ENCODE data around the gene FTL.
A peak's percentile ranks its signal among the peaks of the same experiment; 100 is the strongest.

The FTL gene

DNA sequence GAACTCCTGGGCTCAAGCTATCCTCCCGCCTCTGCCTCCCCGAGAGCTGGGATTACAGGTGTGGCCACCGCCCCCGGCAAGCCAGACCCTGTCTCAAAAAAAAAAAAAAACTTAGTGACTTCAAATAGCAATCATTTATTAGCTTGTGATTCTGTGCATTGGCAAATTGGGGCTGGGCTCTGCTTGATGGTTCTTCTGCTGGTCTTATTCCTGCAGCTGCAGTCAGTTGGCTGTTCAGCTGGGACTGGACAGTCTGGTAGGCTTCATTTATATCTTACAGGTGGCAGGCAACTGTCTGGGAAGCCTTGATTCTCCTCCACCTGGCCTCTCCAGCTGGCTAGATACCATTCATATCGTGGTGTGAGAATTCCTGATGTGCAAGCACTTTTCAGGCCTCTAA is 24.2 kb upstream of the FTL start:
- in situ Hi-C loops (cut with HindIII; ENCODE audit: low pct_ligation_motif_present, low pct_unique_long_range_greater_than_20kb, low sequenced_read_pairs) = no loop called here
- DNase-seq = no peak

DNA sequence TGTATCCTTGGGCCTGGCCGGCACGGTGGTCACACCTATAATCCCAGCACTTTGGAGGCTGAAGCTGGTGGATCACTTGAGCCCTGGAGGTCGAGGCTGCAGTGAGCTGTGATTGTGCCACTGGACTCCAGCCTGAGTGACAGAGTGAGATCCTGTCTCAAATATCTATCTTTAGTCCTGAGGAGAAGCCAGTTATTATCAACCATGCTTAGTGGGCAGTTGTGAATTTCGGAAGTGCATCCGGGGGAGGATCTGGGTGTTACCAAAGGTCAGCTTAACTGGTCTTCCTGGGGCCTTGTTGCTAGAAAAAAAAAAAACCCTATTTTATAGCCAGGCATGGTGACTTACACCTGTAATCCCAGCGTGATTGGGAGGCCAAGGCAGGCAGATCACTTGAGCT is 22.0 kb upstream of the FTL start:
- in situ Hi-C loops (cut with HindIII; ENCODE audit: low pct_ligation_motif_present, low pct_unique_long_range_greater_than_20kb, low sequenced_read_pairs) = no loop called here
- no peak for DNase-seq

GRCh38 chr19:48945415-48945814 is 19.7 kb upstream of the FTL start:
- in situ Hi-C loops (cut with HindIII; ENCODE audit: low pct_ligation_motif_present, low pct_unique_long_range_greater_than_20kb, low sequenced_read_pairs) = no loop called here
- DNase-seq = no peak

DNA sequence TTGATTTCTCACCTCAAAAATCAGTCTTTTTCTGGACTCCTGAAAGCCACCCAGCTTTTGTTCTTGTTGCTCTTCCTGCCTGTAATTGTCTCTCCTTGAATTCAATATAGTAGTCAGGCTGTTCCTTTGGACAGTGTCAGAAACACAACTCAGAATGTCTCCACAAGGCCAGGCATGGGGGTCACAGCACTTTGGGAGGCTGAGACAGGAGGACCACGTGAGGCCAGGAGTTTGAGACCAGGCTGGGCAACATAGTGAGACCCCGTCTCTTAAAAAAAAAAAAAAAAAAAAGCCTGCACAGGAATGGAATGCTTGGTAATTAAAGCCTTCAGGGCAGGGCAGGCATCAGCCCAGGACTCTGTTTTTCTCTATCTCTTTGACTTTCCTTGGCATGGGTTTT is 19.3 kb upstream of the FTL start:
- in situ Hi-C loops (cut with HindIII; ENCODE audit: low pct_ligation_motif_present, low pct_unique_long_range_greater_than_20kb, low sequenced_read_pairs) = no loop called here
- DNase-seq = no peak

DNA sequence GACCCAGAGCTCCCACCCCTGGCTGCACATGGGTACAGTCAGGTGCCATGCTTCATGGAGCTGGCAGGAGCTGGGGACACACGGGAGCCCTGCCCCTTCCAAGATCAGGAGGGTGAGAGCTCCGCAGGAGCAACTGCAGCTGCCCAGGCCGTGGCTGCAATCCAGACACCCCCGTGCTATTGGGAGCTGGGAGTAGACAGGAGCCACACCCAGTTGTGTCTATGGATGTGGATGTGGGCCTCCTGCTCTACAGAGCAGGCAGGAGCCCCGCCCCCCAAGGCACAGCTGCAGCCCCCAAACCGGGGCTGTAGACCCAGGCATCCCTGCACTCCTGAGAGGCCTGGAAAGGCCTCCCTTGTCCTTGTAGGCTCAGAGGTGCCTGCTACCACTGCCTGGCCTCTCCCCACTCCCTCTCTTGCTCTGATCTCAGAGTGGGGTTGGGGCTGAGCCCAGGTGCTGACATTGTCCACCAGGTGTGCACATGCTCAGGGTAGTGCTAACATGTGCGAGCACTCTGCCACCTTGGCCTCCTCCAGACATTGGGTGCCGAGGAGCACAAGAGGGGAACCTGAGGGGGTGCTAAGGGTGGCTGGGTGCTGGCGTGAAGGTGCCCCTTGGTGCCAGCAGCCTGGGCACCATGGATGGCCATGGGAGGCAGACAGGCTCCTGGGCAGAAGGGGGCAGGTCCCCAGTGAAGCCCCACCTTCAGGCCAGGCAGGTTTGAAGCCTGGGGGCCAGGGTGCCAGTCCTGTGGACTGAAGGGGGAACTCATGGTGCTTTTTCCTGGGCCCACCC is 18.4 kb upstream of the FTL start:
- in situ Hi-C loops (cut with HindIII; ENCODE audit: low pct_ligation_motif_present, low pct_unique_long_range_greater_than_20kb, low sequenced_read_pairs) = no loop called here
- no peak for DNase-seq

DNA sequence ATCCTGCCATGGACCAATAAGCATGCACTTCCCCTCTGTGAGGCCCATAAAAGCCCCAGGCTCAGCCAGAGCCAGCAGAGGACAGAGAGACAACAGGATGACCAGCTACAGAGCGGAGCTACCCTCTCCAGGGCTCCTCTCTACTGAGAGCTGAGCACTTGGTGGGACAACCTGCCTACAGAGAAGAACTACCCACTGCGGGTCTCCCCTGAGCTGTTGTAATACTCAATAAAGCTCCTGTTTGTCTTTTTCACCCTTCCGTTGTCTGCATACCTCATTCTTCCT is 17.9 kb upstream of the FTL start:
- no peak for DNase-seq
- in situ Hi-C loops (cut with HindIII; ENCODE audit: low pct_ligation_motif_present, low pct_unique_long_range_greater_than_20kb, low sequenced_read_pairs) = no loop called here

DNA sequence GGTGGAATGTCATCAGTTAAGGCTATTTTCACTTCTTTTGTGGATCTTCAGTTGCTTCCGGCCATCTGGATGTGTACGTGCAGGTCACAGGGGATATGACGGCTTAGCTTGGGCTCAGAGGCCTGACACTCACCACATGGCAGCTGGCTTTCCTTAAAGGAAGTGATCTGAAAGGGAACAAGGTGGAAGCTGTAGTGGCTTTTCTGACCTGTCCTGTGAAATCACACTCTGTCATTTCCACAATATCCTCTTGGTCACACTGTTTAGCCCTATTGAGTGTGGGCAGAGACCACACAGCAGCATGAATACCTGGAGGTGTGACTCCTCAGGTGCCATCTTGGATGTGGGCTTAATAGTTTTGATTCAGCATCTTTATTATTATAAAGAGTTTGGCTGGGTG is 14.9 kb upstream of the FTL start:
- in situ Hi-C loops (cut with HindIII; ENCODE audit: low pct_ligation_motif_present, low pct_unique_long_range_greater_than_20kb, low sequenced_read_pairs) = no loop called here
- DNase-seq = no peak

- in situ Hi-C loops (cut with HindIII; ENCODE audit: low pct_ligation_motif_present, low pct_unique_long_range_greater_than_20kb, low sequenced_read_pairs) = no loop called here
- no peak for DNase-seq
These were observed 14.1 kb upstream of the FTL start for GRCh38 chr19:48950830-48951519.

DNA sequence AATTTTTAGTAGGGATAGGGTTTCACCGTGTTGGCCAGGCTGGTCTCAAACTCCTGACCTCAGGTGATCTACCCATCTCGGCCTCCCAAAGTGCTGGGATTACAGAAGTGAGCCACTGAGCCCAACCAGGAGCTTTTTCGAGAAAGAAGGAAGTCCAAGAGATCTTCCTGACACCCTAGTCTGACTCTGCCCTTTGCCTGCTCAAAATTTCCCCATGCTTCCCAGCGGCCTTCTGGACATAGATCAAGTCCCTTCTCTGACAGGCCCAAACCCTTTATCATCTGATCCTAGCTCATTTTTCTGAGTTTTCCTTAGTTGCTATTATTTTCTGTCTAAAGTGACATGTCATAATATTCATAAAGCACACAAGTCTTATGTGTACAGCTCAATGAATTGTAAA is 12.0 kb upstream of the FTL start:
- in situ Hi-C loops (cut with HindIII; ENCODE audit: low pct_ligation_motif_present, low pct_unique_long_range_greater_than_20kb, low sequenced_read_pairs) = no loop called here

DNA sequence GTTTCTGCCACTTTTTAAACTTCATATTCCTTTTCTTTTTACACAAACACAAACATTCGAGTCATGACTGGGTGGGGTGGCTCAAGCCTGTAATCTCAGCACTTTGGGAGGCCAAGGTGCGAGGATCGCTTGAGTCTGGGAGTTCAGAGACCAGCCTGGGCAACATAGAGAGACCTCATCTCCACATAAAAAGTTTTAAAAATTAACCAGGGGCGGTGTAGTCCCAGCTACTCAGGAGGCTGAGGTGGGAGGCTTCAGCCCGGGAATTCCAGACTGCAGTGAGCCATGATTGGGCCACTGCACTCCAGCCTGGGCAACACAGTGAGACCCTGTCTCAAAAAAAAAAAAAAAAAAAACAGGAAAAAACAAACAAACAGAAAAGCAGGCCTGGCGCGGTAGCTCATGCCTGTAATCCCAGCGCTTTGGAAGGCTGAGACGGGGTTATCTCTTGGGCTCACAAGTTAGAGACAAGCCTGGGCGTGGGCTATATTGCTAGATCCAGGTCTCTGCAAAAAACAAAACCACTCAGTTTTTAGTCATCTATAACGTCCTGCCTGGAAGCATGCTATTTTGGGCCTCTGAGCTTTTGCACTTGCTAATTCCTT is 11.0 kb upstream of the FTL start:
- no peak for DNase-seq
- in situ Hi-C loops (cut with HindIII; ENCODE audit: low pct_ligation_motif_present, low pct_unique_long_range_greater_than_20kb, low sequenced_read_pairs) = no loop called here

More for the DNA sequence above, 12.0 kb upstream of the FTL start:
- DNase-seq = no peak

GRCh38 chr19:48954595-48955307 is 10.4 kb upstream of the FTL start, which contains the start of gene BAX:
Gene BAX (plus strand): TSS chr19:48954875. CDS start chr19:48954929, 54 bp downstream.
- in situ Hi-C loops (cut with HindIII; ENCODE audit: low pct_ligation_motif_present, low pct_unique_long_range_greater_than_20kb, low sequenced_read_pairs) = no loop called here

DNA sequence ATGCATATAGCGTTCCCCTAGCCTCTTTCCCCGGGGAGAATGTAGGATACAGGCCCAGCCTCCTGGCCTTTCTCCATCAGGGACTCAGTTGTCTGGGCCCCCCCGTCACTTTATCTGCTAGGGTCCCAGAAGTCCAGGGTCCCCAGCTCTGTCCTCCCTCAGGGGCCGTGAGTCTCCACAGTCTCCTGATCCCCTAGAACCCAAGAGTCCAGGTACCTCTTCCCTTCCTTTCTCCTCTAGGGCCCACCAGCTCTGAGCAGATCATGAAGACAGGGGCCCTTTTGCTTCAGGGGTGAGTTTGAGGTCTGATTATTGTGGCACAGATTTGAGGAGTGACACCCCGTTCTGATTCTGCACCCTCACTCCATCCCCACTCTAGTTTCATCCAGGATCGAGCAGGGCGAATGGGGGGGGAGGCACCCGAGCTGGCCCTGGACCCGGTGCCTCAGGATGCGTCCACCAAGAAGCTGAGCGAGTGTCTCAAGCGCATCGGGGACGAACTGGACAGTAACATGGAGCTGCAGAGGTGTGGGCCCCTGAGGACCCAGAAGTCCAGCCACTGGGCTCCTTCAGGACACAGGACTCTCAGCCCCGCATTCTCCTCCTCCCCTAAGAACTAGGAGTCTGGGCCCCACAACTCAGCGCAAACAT is 9.7 kb upstream of the FTL start:
- in situ Hi-C loops (cut with HindIII; ENCODE audit: low pct_ligation_motif_present, low pct_unique_long_range_greater_than_20kb, low sequenced_read_pairs) = no loop called here
- DNase-seq = no peak

More at GRCh38 chr19:48954595-48955307, 10.4 kb upstream of the FTL start, which contains the start of gene BAX:
- DNase-seq = peak; percentile 94

- no peak for DNase-seq
- in situ Hi-C loops (cut with HindIII; ENCODE audit: low pct_ligation_motif_present, low pct_unique_long_range_greater_than_20kb, low sequenced_read_pairs) = no loop called here
These were observed 7.1 kb upstream of the FTL start for GRCh38 chr19:48958006-48958405.

GRCh38 chr19:48959341-48960239 is 5.5 kb upstream of the FTL start:
- in situ Hi-C loops (cut with HindIII; ENCODE audit: low pct_ligation_motif_present, low pct_unique_long_range_greater_than_20kb, low sequenced_read_pairs) = no loop called here

GRCh38 chr19:48961051-48961649 is 4.0 kb upstream of the FTL start:
- DNase-seq = no peak
- in situ Hi-C loops (cut with HindIII; ENCODE audit: low pct_ligation_motif_present, low pct_unique_long_range_greater_than_20kb, low sequenced_read_pairs) = no loop called here

More at GRCh38 chr19:48959341-48960239, 5.5 kb upstream of the FTL start:
- DNase-seq = no peak

DNA sequence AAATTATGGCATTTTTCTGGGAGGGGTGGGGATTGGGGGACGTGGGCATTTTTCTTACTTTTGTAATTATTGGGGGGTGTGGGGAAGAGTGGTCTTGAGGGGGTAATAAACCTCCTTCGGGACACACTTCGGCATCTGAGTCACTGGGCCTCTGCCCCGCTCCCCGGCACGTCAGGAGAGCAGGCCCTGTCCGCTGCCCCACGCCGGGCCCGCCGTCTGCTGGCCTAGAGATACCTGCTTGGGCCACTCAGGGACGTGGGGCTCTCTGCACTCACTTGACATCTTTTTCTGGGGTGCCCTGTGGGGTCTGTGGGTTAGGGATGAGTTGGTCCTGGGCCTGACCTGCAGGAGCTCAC is 3.5 kb upstream of the FTL start:
- in situ Hi-C loops (cut with HindIII; ENCODE audit: low pct_ligation_motif_present, low pct_unique_long_range_greater_than_20kb, low sequenced_read_pairs) = no loop called here
- DNase-seq = no peak

DNA sequence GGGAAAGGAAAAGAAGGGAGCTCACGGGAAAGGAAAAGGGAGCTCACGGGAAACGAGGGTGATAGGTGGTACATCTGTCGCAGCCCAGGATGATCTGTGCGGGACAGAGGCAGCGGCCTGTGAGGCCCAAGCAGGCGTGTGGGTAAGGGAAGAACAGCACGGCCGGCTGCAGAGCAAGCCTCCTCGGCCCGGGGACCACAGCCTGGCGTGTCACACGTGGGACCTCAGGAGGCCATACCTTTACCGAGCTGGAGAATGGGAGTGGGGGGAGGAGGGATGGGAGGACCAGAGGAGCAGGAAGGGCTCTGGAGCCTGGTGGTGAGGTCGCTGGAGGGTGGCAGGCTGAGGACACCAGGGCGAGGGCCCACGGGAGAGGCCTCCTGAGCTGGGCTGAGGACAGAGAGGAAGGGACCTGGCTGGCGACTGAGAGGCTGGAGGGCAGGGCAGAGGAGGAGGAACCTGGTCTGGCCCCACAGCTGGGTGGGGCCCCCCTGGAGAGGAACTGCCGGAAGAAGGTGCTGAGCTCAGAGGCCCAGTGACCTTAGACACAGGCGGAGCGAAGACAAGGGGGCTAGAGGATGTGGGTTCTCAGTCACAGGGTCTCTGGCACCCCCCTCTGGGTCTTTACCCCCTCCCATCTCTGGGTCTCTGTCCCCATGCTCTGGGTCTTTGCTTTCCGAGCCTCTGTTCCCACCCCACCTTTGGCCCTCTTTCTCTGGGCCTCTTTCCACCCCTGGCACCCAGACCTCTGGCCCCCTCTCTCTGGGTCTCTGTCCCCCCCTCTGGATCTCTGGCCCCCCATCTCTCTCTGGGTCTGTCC is 2.9 kb upstream of the FTL start:
- DNase-seq = peak; percentile 55
- in situ Hi-C loops (cut with HindIII; ENCODE audit: low pct_ligation_motif_present, low pct_unique_long_range_greater_than_20kb, low sequenced_read_pairs) = no loop called here
